Measurements from ENCODE around the gene VRTN.
"Not testable (repeated sequence)": the region's sequence is repeated elsewhere in the genome, so short reads cannot be mapped to it uniquely, and the experiment has no call there.

The VRTN gene

GRCh38 chr14:74348735-74349463, 628 bp downstream of the VRTN start:
- DNase-seq (ENCODE audit: low read depth in 1 of 2, low spot score in 1 of 2) = no peak

GRCh38 chr14:74349757-74350156, 1.5 kb downstream of the VRTN start:
- no peak for DNase-seq (ENCODE audit: low read depth in 1 of 2, low spot score in 1 of 2)

- no peak for DNase-seq (ENCODE audit: low read depth in 1 of 2, low spot score in 1 of 2)
Observed at GRCh38 chr14:74350211-74350927, 2.1 kb downstream of the VRTN start.

DNA sequence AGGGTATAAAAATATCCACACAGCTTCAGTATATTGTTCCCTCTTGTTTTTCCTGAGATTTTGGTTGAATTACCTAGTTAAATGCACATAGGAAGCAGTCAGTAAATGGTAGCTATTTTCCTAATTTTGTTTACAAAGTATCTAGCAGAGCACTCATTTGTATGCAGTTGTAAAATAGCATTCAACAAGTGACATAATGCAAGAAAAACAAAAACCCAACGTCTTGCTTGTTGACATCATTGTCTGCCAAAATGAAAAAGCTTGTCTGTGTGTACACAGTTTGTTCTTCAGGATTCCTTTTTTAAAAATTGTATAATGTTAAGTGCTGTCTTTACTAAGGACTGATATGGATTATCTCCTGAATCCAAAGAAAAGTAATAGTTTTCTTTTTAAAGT, 2.7 kb downstream of the VRTN start:
- DNase-seq (ENCODE audit: low read depth in 1 of 2, low spot score in 1 of 2) = no peak

DNA sequence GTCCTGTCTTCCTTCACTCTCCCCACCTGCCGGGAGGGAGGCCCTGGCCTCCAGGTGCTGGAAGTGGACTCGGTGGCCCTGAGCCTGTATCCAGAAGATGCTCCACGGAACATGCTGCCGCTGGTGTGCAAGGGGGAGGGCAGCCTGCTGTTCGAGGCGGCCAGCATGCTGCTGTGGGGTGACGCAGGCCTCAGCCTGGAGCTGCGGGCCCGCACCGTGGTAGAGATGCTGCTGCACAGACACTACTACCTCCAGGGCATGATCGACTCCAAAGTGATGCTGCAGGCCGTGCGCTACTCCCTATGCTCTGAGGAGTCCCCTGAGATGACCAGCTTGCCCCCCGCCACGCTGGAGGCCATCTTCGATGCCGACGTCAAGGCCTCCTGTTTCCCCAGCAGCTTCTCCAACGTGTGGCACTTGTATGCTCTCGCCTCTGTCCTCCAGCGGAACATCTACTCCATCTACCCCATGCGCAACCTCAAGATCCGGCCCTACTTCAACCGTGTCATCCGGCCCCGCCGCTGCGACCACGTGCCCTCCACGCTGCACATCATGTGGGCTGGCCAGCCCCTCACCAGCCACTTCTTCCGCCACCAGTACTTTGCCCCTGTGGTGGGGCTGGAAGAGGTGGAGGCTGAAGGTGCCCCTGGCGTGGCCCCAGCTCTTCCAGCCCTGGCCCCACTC, 8.8 kb downstream of the VRTN start:
- DNase-seq (ENCODE audit: low read depth in 1 of 2, low spot score in 1 of 2) = no peak

GRCh38 chr14:74357585-74357984, 9.3 kb downstream of the VRTN start:
- no peak for DNase-seq (ENCODE audit: low read depth in 1 of 2, low spot score in 1 of 2)

DNA sequence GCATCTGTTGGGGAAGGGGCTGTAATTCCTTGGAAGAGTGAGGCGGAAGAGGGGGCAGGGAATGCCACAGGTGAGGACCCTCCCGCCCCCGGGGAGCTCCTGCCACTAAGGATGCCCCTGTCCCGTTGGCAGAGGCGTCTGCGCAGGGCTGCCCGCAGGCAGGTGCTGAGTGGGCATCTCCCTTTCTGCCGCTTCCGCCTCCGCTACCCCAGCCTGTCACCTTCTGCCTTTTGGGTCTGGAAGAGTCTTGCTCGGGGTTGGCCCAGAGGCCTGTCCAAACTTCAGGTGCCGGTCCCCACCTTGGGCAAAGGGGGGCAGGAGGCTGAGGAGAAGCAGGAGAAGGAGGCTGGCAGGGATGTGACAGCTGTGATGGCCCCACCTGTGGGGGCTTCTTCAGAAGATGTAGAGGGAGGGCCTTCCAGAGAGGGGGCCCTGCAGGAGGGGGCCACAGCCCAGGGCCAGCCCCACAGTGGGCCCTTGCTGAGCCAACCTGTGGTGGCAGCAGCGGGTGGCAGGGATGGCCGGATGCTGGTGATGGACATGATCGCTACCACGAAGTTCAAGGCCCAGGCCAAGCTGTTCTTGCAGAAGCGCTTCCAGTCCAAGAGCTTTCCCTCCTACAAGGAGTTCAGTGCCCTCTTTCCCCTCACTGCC, 10.0 kb downstream of the VRTN start:
- no peak for DNase-seq (ENCODE audit: low read depth in 1 of 2, low spot score in 1 of 2)

GRCh38 chr14:74360163-74360562, 11.9 kb downstream of the VRTN start:
- DNase-seq (ENCODE audit: low read depth in 1 of 2, low spot score in 1 of 2) = no peak

- peak; percentile 34 to 38 for DNase-seq (ENCODE audit: low read depth in 1 of 2, low spot score in 1 of 2)
Observed at GRCh38 chr14:74362361-74362915, 14.2 kb downstream of the VRTN start.

DNA sequence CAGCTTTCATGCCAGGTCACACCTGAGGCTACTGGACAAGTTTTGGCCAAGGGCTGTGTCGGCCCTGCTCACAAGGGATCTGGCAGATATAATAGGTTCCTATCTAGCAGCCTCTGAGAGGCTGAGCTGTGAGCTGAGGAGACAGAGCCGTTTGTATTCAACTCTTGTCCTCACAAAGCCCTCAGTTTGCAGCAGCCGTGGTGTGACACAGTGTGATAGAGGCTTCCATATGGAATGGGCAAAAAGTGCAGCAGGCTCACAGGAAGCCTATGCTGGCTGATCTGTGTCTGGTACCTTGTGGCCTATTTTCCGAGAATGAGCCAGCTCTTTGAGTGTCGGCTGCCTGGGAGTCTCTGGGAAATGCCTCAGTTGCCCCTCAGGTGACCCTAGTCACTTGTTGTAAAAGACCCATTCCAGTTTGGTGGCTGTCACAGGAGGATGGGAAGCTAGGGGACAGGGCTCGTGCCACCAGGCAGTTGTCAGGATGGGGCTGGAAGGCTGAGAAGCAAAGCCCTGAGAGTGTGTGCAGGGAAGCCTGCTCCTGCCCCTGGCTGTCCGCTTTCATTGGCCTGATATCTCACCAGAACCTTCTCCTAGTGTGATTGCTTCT, 16.1 kb downstream of the VRTN start:
- no peak for DNase-seq (ENCODE audit: low read depth in 1 of 2, low spot score in 1 of 2)

DNA sequence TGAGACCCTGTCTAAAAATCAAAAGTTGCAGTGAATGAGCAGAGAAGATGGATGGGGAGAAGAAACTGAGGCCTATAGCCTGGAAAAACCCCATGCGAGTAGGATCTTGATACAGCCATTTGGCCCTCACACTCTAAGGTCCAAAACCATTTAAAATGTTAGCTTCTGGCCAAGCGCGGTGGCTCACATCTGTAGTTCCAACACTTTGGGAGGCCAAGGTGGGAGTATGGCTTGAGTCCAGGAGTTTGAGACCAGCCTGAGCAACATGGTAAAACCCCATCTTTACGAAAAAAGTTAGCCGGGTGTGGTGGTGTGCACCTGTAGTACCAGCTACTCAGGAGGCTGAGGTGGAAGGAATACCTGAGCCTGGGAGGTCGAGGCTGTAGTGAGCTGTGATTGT, 19.8 kb downstream of the VRTN start:
- no peak for DNase-seq (ENCODE audit: low read depth in 1 of 2, low spot score in 1 of 2)

DNA sequence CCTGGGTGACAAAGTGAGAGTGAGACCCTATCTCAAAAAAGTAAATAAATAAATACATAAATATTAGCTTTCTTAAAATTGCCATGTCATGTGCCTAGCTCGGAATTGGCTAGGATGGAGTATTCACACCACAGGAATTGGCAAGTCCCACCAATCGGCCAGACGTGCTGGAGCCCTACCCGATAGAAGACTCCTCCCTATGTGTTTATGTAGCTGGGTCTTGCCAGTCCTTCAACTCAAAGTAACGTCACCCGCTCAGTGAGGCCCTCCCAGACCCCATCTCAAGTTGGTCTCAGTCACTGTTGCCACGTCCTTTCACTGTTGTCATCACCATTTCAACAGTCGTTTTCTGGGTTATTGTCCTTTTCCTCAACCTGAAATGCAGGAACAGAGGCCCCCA, 20.2 kb downstream of the VRTN start:
- no peak for DNase-seq (ENCODE audit: low read depth in 1 of 2, low spot score in 1 of 2)

GRCh38 chr14:74377976-74378690, 29.9 kb downstream of the VRTN start:
- DNase-seq (ENCODE audit: low read depth in 1 of 2, low spot score in 1 of 2) = no peak

- DNase-seq (ENCODE audit: low read depth in 1 of 2, low spot score in 1 of 2) = no peak
Observed at GRCh38 chr14:74380172-74380571, 31.9 kb downstream of the VRTN start.

GRCh38 chr14:74380845-74381244, 32.6 kb downstream of the VRTN start:
- DNase-seq (ENCODE audit: low read depth in 1 of 2, low spot score in 1 of 2) = no peak

GRCh38 chr14:74381571-74381970, 33.3 kb downstream of the VRTN start:
- not testable (repeated sequence) for DNase-seq (ENCODE audit: low read depth in 1 of 2, low spot score in 1 of 2)

GRCh38 chr14:74382231-74382630, 34.0 kb downstream of the VRTN start:
- no peak for DNase-seq (ENCODE audit: low read depth in 1 of 2, low spot score in 1 of 2)

GRCh38 chr14:74389980-74390379, 41.7 kb downstream of the VRTN start:
- no peak for DNase-seq (ENCODE audit: low read depth in 1 of 2, low spot score in 1 of 2)

DNA sequence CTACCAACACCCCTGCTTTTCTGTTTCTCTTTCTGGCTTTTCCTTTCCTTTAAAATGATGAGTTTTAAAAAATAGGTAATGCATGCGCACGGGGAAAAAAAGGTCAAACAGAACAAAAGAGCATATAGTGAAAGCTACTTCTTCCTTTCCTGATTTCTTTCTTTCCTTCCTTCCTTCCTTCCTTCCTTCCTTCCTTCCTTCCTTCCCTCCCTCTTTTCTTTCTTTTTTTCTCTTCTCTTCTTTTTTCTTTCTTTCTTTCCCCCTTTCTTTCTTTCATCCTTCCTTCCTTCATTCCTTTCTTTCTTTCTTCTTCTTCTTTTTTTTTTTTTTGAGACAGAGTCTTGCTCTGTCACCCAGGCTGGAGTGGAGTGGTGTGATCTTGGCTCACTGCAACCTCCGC, 42.2 kb downstream of the VRTN start:
- DNase-seq (ENCODE audit: low read depth in 1 of 2, low spot score in 1 of 2) = not testable (repeated sequence)

DNA sequence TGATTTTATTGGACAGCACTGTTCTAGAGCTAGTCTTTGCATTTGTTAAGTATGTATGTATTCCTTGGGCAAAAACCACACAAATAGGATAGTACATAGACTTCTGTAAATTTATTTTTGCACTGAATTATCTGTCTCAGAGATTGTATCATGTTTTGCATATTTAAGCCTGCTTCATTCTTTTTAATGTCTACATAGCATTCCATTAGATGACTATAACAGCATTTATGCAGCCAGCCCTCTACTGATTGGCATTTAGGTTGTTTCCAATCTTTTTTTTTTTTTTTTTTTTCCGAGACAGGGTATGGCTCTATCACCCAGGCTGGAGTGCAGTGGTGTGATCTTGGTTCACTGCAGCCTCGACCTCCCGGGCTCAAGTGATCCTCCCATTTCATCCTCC, 43.2 kb downstream of the VRTN start:
- DNase-seq (ENCODE audit: low read depth in 1 of 2, low spot score in 1 of 2) = no peak

Data from activated T-helper 1 cell treated with anti-CD3 and anti-CD28 coated beads, Interleukin-2, amount 50 U/mL, for 16 hours (primary cell).